Karpas-422 (cell line): ENCODE data around the gene CELF4. TPM values are rescaled to one million over a fixed set of nuclear protein-coding genes. Genes with fewer than 3 reads are reported as not detected.

ENCODE experiments used
- DNase-seq: peaks from one replicate; pipeline ENCODE4 v3.0.0-alpha.2; 2015
- H2AFZ ChIP-seq: fragments of 200-600 bp; sonication (generic); 2 replicates; pipeline ENCODE4 v1.6.1; 2014; ENCODE audit warnings: antibody characterized with exemption, low read length, mixed read lengths
- H3K27ac ChIP-seq: fragments of 200-600 bp; sonication (generic); 2 replicates; pipeline ENCODE4 v1.5.1; 2014; ENCODE audit warnings: mild to moderate bottlenecking, low read length, moderate library complexity
- H3K27me3 ChIP-seq: fragments of 200-600 bp; sonication (generic); 2 replicates; pipeline ENCODE4 v1.6.1; 2014; ENCODE audit warnings: low read length, mixed read lengths
- H3K36me3 ChIP-seq: fragments of 200-600 bp; sonication (generic); 2 replicates; pipeline ENCODE4 v1.6.1; 2014; ENCODE audit warnings: low read length, mixed read lengths; ENCODE audit not compliant: insufficient read depth
- H3K4me1 ChIP-seq: fragments of 200-600 bp; sonication (generic); 2 replicates; pipeline ENCODE4 v1.6.1; 2014; ENCODE audit warnings: mild to moderate bottlenecking, low read length, mixed read lengths
- H3K4me2 ChIP-seq: fragments of 200-600 bp; sonication (generic); 2 replicates; pipeline ENCODE4 v1.6.1; 2014; ENCODE audit warnings: low read length, low read depth, mild to moderate bottlenecking; ENCODE audit not compliant: poor library complexity, severe bottlenecking
- H3K4me3 ChIP-seq: fragments of 200-600 bp; sonication (generic); 2 replicates; pipeline ENCODE4 v1.5.1; 2014; ENCODE audit warnings: mild to moderate bottlenecking, antibody characterized with exemption, low read length, mixed read lengths
- H3K79me2 ChIP-seq: fragments of 200-600 bp; sonication (generic); 2 replicates; pipeline ENCODE4 v1.6.1; 2014; ENCODE audit warnings: mild to moderate bottlenecking, low read length, mixed read lengths
- H3K9ac ChIP-seq: fragments of 200-600 bp; sonication (generic); 2 replicates; pipeline ENCODE4 v1.6.0; 2014; ENCODE audit warnings: low read length
- H3K9me2 ChIP-seq: fragments of 200-600 bp; sonication (generic), shearing (Covaris generic); replicated peaks from 2 replicates; pipeline ENCODE4 v1.6.0; 2014; ENCODE audit warnings: mild to moderate bottlenecking, low read length, moderate library complexity; ENCODE audit not compliant: insufficient read depth
- H3K9me3 ChIP-seq: fragments of 300-700, 200-600 bp; sonication (generic); 2 replicates; pipeline ENCODE4 v1.6.1; 2014; ENCODE audit warnings: low read length, mixed read lengths
- H4K20me1 ChIP-seq: fragments of 200-600 bp; sonication (generic); 2 replicates; pipeline ENCODE4 v1.6.1; 2014; ENCODE audit warnings: mild to moderate bottlenecking, antibody characterized with exemption, low read length, low read depth; ENCODE audit not compliant: insufficient read depth
- total RNA-seq: library from RNA; depleted of rRNA; stranded (reverse); fragments of >200 nt; shearing (Covaris generic); gene quantifications from 2 replicates; pipeline ENCODE4 v1.2.3, GENCODE V29; 2014; ENCODE audit warnings: low replicate concordance

CELF4 gene
- total RNA-seq, 1 experiment from 2014 or later = not detected

GRCh38 chr18:37287601-37288000 is 278.0 kb downstream of the CELF4 start:
- Histone ChIP-seq H3K27ac (no peak overlapping the region), H3K27me3 (no peaks in the 10 kb centered on the region), H3K9ac (no peak overlapping the region), H2AFZ (no peak overlapping the region), H3K4me3 (no peak overlapping the region), H3K79me2 (no peaks in the 10 kb centered on the region), H3K36me3 (no peaks in the 10 kb centered on the region), H3K9me2 (no peaks in the 10 kb centered on the region), H3K9me3 (no peaks in the 10 kb centered on the region), H3K4me1 (no peaks in the 10 kb centered on the region), H4K20me1 (no peaks in the 10 kb centered on the region), H3K4me2 (no peak overlapping the region)
- no peak for DNase-seq

GRCh38 chr18:37286801-37287200 is 278.8 kb downstream of the CELF4 start:
- no peaks in the 10 kb centered on the region for H4K20me1 ChIP-seq
- H3K4me2 ChIP-seq = no peak overlapping the region
- H3K36me3 ChIP-seq = no peaks in the 10 kb centered on the region
- no peak overlapping the region for H2AFZ ChIP-seq
- no peaks in the 10 kb centered on the region for H3K4me1 ChIP-seq
- H3K27ac ChIP-seq = no peak overlapping the region
- H3K9me2 ChIP-seq = no peaks in the 10 kb centered on the region
- no peak overlapping the region for H3K4me3 ChIP-seq
- H3K9ac ChIP-seq = no peak overlapping the region
- DNase-seq = no peak
- no peaks in the 10 kb centered on the region for H3K27me3 ChIP-seq
- no peaks in the 10 kb centered on the region for H3K9me3 ChIP-seq
- H3K79me2 ChIP-seq = no peaks in the 10 kb centered on the region

- Histone ChIP-seq H3K9ac (no peak overlapping the region), H3K79me2 (no peaks in the 10 kb centered on the region), H4K20me1 (no peaks in the 10 kb centered on the region), H3K9me3 (no peaks in the 10 kb centered on the region), H3K4me2 (no peak overlapping the region), H3K4me1 (no peaks in the 10 kb centered on the region), H3K27ac (no peak overlapping the region), H3K36me3 (no peaks in the 10 kb centered on the region), H3K4me3 (no peak overlapping the region), H3K27me3 (no peaks in the 10 kb centered on the region), H2AFZ (no peak overlapping the region), H3K9me2 (no peaks in the 10 kb centered on the region)
- no peak for DNase-seq
Observed at GRCh38 chr18:37285825-37286224, 279.8 kb downstream of the CELF4 start.

- H4K20me1 ChIP-seq = no peaks in the 10 kb centered on the region
- no peak overlapping the region for H3K4me2 ChIP-seq
- H3K9ac ChIP-seq = no peak overlapping the region
- H3K36me3 ChIP-seq = no peaks in the 10 kb centered on the region
- H3K27ac ChIP-seq = no peak overlapping the region
- DNase-seq = no peak
- no peaks in the 10 kb centered on the region for H3K4me1 ChIP-seq
- no peaks in the 10 kb centered on the region for H3K9me2 ChIP-seq
- no peak overlapping the region for H3K4me3 ChIP-seq
- H3K79me2 ChIP-seq = no peaks in the 10 kb centered on the region
- no peaks in the 10 kb centered on the region for H3K9me3 ChIP-seq
- no peaks in the 10 kb centered on the region for H3K27me3 ChIP-seq
- H2AFZ ChIP-seq = no peak overlapping the region
Observed at GRCh38 chr18:37284260-37284659, 281.3 kb downstream of the CELF4 start.

GRCh38 chr18:37282386-37283037 is 283.1 kb downstream of the CELF4 start:
- no peak overlapping the region for H3K9ac ChIP-seq
- H3K9me2 ChIP-seq = no peaks in the 10 kb centered on the region
- no peak overlapping the region for H2AFZ ChIP-seq
- H3K4me2 ChIP-seq = no peak overlapping the region
- DNase-seq = peak; percentile 58
- H3K4me1 ChIP-seq = no peaks in the 10 kb centered on the region
- H4K20me1 ChIP-seq = no peaks in the 10 kb centered on the region
- no peaks in the 10 kb centered on the region for H3K36me3 ChIP-seq
- no peaks in the 10 kb centered on the region for H3K9me3 ChIP-seq
- no peaks in the 10 kb centered on the region for H3K27me3 ChIP-seq
- H3K27ac ChIP-seq = no peak overlapping the region
- no peaks in the 10 kb centered on the region for H3K79me2 ChIP-seq
- no peak overlapping the region for H3K4me3 ChIP-seq

- DNase-seq = no peak
- Histone ChIP-seq H3K9me2 (no peaks in the 10 kb centered on the region), H3K9me3 (no peaks in the 10 kb centered on the region), H4K20me1 (no peaks in the 10 kb centered on the region), H3K79me2 (no peaks in the 10 kb centered on the region), H3K4me3 (no peak overlapping the region), H2AFZ (no peak overlapping the region), H3K9ac (no peak overlapping the region), H3K36me3 (no peaks in the 10 kb centered on the region), H3K4me2 (no peak overlapping the region), H3K27ac (no peak overlapping the region), H3K27me3 (no peaks in the 10 kb centered on the region), H3K4me1 (no peaks in the 10 kb centered on the region)
Observed at GRCh38 chr18:37280701-37281393, 284.8 kb downstream of the CELF4 start.

GRCh38 chr18:37277804-37278203 is 287.8 kb downstream of the CELF4 start:
- Histone ChIP-seq H3K9me2 (no peaks in the 10 kb centered on the region), H4K20me1 (no peaks in the 10 kb centered on the region), H3K9ac (no peak overlapping the region), H3K9me3 (no peaks in the 10 kb centered on the region), H3K36me3 (no peaks in the 10 kb centered on the region), H3K79me2 (no peaks in the 10 kb centered on the region), H3K27ac (no peak overlapping the region), H3K4me3 (no peak overlapping the region), H2AFZ (no peak overlapping the region), H3K4me2 (no peak overlapping the region), H3K27me3 (no peaks in the 10 kb centered on the region), H3K4me1 (no peaks in the 10 kb centered on the region)
- DNase-seq = no peak

- Histone ChIP-seq H3K4me2 (no peak overlapping the region), H3K4me1 (no peaks in the 10 kb centered on the region), H3K4me3 (no peak overlapping the region), H3K9me2 (no peaks in the 10 kb centered on the region), H3K27me3 (no peaks in the 10 kb centered on the region), H3K79me2 (no peaks in the 10 kb centered on the region), H2AFZ (no peak overlapping the region), H3K9me3 (no peaks in the 10 kb centered on the region), H3K9ac (no peak overlapping the region), H3K27ac (no peak overlapping the region), H3K36me3 (no peaks in the 10 kb centered on the region), H4K20me1 (no peaks in the 10 kb centered on the region)
- DNase-seq = no peak
Observed at GRCh38 chr18:37276111-37276890, 289.3 kb downstream of the CELF4 start.
